A549 (cell line): ENCODE results near the gene STYK1. TPM values are rescaled to one million over a fixed set of nuclear protein-coding genes. Genes with fewer than 3 reads are reported as not detected.
"Not testable (repeated sequence)": the region's sequence is repeated elsewhere in the genome, so short reads cannot be mapped to it uniquely, and the experiment has no call there.

ENCODE experiments used
- ATAC-seq, 2 experiments: fragments of 200-7000 bp in 1 of 2; fragments of >200 bp in 1 of 2; cut with Nextera tagmentation in 1 of 2; cut with Tn5 transposase in 1 of 2; 3 replicates each; pipeline versions ENCODE4 v1.8.0 to v1.9.1; 2018 to 2020; ENCODE audit warnings: mild to moderate bottlenecking in 1 of 2, moderate library complexity in 1 of 2
- CTCF ChIA-PET: fragments of 300-600 bp; sonication (Branson Sonifier 250); formaldehyde crosslinking; extraction: SDS; loops from one replicate; lab custom pipeline; 2021; ENCODE audit warnings: antibody characterized with exemption, inconsistent platforms; lab: Yijun Ruan, JAX
- POLR2A ChIA-PET: fragments of 350-600 bp; formaldehyde crosslinking; extraction: SDS; loops from one replicate; lab custom pipeline; 2021; ENCODE audit warnings: antibody characterized with exemption, inconsistent platforms; lab: Yijun Ruan, JAX
- DNase-seq, 2 experiments: peaks; one replicate each; pipeline versions ENCODE4 v3.0.0 to v3.0.0-alpha.2; 2011 to 2016; ENCODE audit warnings: low read depth in 1 of 2, low spot score in 1 of 2
- FAIRE-seq: peaks from 2 replicates; lab custom pipeline; 2011; peaks lifted over from hg19 to GRCh38; lab: Jason Lieb, UNC
- H3K27ac ChIP-seq, 2 experiments: fragments of >200 bp; sonication (Bioruptor Twin); formaldehyde crosslinking; 3 replicates each; pipeline ENCODE4 v1.5.1; 2016 to 2017
- H3K4me1 ChIP-seq: fragments of >200 bp; sonication (Bioruptor Twin); formaldehyde crosslinking; 3 replicates; pipeline ENCODE4 v1.6.1; 2016
- H3K4me2 ChIP-seq: fragments of >200 bp; sonication (Bioruptor Twin); formaldehyde crosslinking; 3 replicates; pipeline ENCODE4 v1.6.1; 2016
- H3K4me3 ChIP-seq: fragments of >200 bp; sonication (Bioruptor Twin); formaldehyde crosslinking; 3 replicates; pipeline ENCODE4 v1.5.1; 2016
- H3K9me3 ChIP-seq: fragments of >200 bp; sonication (Bioruptor Twin); formaldehyde crosslinking; 3 replicates; pipeline ENCODE4 v1.6.1; 2016
- CBX2 ChIP-seq: fragments of 200-600 bp; sonication (generic); IDR thresholded peaks from 2 replicates; pipeline ENCODE4 v1.6.1; 2016; ENCODE audit warnings: low read depth, mild to moderate bottlenecking, borderline replicate concordance
- CBX8 ChIP-seq: fragments of 200-600 bp; sonication (generic); IDR thresholded peaks from 2 replicates; pipeline ENCODE4 v1.6.1; 2016
- EP300 ChIP-seq, 2 experiments: fragments of >200 bp; sonication (Bioruptor Twin); formaldehyde crosslinking; IDR thresholded peaks; 2 replicates in 1 of 2; 3 replicates in 1 of 2; pipeline ENCODE4 v1.6.1; 2016 to 2017
- ESRRA ChIP-seq: fragments of 150-350 bp; IDR thresholded peaks from 2 replicates; pipeline ENCODE4 v1.6.1; 2014; ENCODE audit warnings: mild to moderate bottlenecking, low read length, borderline replicate concordance
- FOSL2 ChIP-seq, 2 experiments: fragments of 450-650 bp in 1 of 2; fragments of >200 bp in 1 of 2; sonication (Bioruptor Twin) in 1 of 2; formaldehyde crosslinking; IDR thresholded peaks; 2 replicates each; pipeline versions ENCODE4 v1.5.0 to v1.6.1; 2016 to 2020; ENCODE audit warnings: mild to moderate bottlenecking in 1 of 2, moderate library complexity in 1 of 2
- GATA3 ChIP-seq: IDR thresholded peaks from 2 replicates; pipeline ENCODE4 v1.6.1; 2012; ENCODE audit warnings: borderline replicate concordance
- HEYL ChIP-seq: fragments of 250-450 bp; sonication (Bioruptor Pico); IDR thresholded peaks from 2 replicates; pipeline ENCODE4 v1.8.0; 2021; ENCODE audit warnings: mild to moderate bottlenecking, moderate library complexity
- HOXA7 ChIP-seq: fragments of 250-450 bp; sonication (Bioruptor Pico); IDR thresholded peaks from 2 replicates; pipeline ENCODE4 v1.5.0; 2020; ENCODE audit warnings: mild to moderate bottlenecking, moderate library complexity
- HOXB13 ChIP-seq: fragments of 250-450 bp; sonication (Bioruptor Pico); IDR thresholded peaks from 2 replicates; pipeline ENCODE4 v1.5.0; 2020; ENCODE audit warnings: low read depth, mild to moderate bottlenecking, moderate library complexity
- JUN ChIP-seq, 2 experiments: fragments of >200 bp; sonication (Bioruptor Twin); formaldehyde crosslinking; IDR thresholded peaks; 2 replicates in 1 of 2; 3 replicates in 1 of 2; pipeline ENCODE4 v1.6.1; 2016 to 2017
- MAZ ChIP-seq: fragments of 150-350 bp; IDR thresholded peaks from 2 replicates; pipeline ENCODE4 v1.6.1; 2014; ENCODE audit warnings: antibody characterized with exemption, low read depth, low read length, borderline replicate concordance
- NFE2L2 ChIP-seq: fragments of 150-350 bp; conservative IDR thresholded peaks from 2 replicates; pipeline ENCODE4 v1.6.1; 2014; ENCODE audit warnings: low read length
- NPAS2 ChIP-seq: fragments of 250-450 bp; sonication (Bioruptor Pico); IDR thresholded peaks from 2 replicates; pipeline ENCODE4 v1.8.0; 2022; ENCODE audit warnings: mild to moderate bottlenecking, moderate library complexity, borderline replicate concordance
- NR3C1 ChIP-seq: fragments of >200 bp; sonication (Bioruptor Twin); formaldehyde crosslinking; IDR thresholded peaks from 3 replicates; pipeline ENCODE4 v1.6.1; 2017
- POLR2A ChIP-seq: IDR thresholded peaks from 2 replicates; pipeline ENCODE4 v1.6.1; 2012; ENCODE audit warnings: mild to moderate bottlenecking, low read length
- RCOR1 ChIP-seq: fragments of 150-350 bp; IDR thresholded peaks from 2 replicates; pipeline ENCODE4 v1.6.1; 2014; ENCODE audit warnings: antibody characterized with exemption, low read length, low read depth
- SMC3 ChIP-seq: fragments of >200 bp; sonication (Bioruptor Twin); formaldehyde crosslinking; IDR thresholded peaks from 3 replicates; pipeline ENCODE4 v1.6.1; 2018; ENCODE audit warnings: inconsistent platforms
- SREBF2 ChIP-seq: fragments of 450-650 bp; IDR thresholded peaks from 2 replicates; pipeline ENCODE4 v1.6.1; 2014; ENCODE audit warnings: mild to moderate bottlenecking, moderate library complexity
- ZC3H11A ChIP-seq: fragments of 450-650 bp; IDR thresholded peaks from 2 replicates; pipeline ENCODE4 v1.6.1; 2014; ENCODE audit warnings: antibody characterized with exemption, mild to moderate bottlenecking
- ZFP36 ChIP-seq: fragments of 450-650 bp; IDR thresholded peaks from 2 replicates; pipeline ENCODE4 v1.6.1; 2014; ENCODE audit warnings: borderline replicate concordance; ENCODE audit not compliant: partially characterized antibody
- ZNF302 ChIP-seq: fragments of 250-450 bp; sonication (Bioruptor Pico); IDR thresholded peaks from 2 replicates; pipeline ENCODE4 v1.9.0; 2021; ENCODE audit warnings: inconsistent platforms, mild to moderate bottlenecking, moderate library complexity
- ZSCAN20 ChIP-seq: fragments of 250-450 bp; sonication (Bioruptor Pico); IDR thresholded peaks from 2 replicates; pipeline ENCODE4 v1.8.0; 2022; ENCODE audit warnings: mild to moderate bottlenecking, moderate library complexity
- WGBS: methylation state at CpG from one replicate; pipeline ENCODE4 v1.1.6; 2017; ENCODE audit errors: missing lambda C conversion rate; 5-methylcytosine and 5-hydroxymethylcytosine counted together
- polyA plus RNA-seq, 4 experiments: library from polyadenylated mRNA; depleted of rRNA in 3 of 4; stranded (reverse); fragments of >200 nt; fragmentation: RNase III in 1 of 4; extraction: RNeasy Plus Mini Kit Qiagen cat#74134 plus additional on column Dnase treatment in 1 of 4; gene quantifications; 2 replicates in 3 of 4; 3 replicates in 1 of 4; pipeline ENCODE4 v1.2.3, GENCODE V29; 2011 to 2017
- TF ChIP-seq, protein P1 (sequence below): fragments of 250-450 bp; sonication (Bioruptor Pico); IDR thresholded peaks from 2 replicates; pipeline ENCODE4 v1.5.0; 2020; ENCODE audit warnings: low read depth, mild to moderate bottlenecking, moderate library complexity
- TF ChIP-seq, protein P2 (sequence below): fragments of >200 bp; sonication (Bioruptor Twin); formaldehyde crosslinking; IDR thresholded peaks from 3 replicates; pipeline ENCODE4 v1.5.1; 2016
- TF ChIP-seq, protein P3 (sequence below): fragments of >200 bp; sonication (Bioruptor Twin); formaldehyde crosslinking; IDR thresholded peaks from 3 replicates; pipeline ENCODE4 v1.6.1; 2016
- TF ChIP-seq, protein P4 (sequence below): IDR thresholded peaks from 2 replicates; pipeline ENCODE4 v1.6.1; 2012

Gene STYK1
- polyA plus RNA-seq, 2 of the 4 experiments (the other 2 are of a cell fraction), result 0.32 to 0.56 TPM

DNA sequence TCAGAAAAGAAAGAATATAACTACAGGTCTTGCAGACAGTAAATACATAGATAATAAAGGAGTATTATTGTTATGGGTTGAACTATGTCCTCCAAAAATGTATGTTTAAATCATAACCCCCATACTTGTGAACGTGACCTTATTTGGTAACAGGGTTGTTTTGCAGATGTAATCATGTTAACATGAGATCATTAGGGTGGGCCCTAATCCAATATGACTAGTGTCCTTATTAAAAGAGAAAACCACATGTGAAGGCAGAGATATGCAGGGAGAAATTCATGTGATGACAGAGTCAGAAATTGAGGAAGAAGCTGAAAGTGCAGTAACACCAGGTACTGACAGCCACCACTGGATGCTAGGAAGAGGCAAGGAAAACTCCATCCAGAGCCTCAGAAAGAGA lies 89.4 kb downstream of the STYK1 start:
- Histone ChIP-seq H3K4me2 (no peak overlapping the region), H3K4me1 (no peaks in the 10 kb centered on the region), H3K27ac (no peak overlapping the region), H3K4me3 (no peak overlapping the region), H3K9me3 (peaks cover 4% of the 10 kb centered on the region; the same call in 1 of the 3 replicates)
- CTCF ChIA-PET, result no interaction called here
- TF ChIP-seq ZFP36 (no peak), GATA3 (no peak), NPAS2 (CRISPR knock-in tag) (no peak), ZC3H11A (no peak), HOXA7 (CRISPR knock-in tag) (no peak), FOSL2 (IDR thresholded peaks at IDR 0.05) (no peak), FOSL2 (CRISPR knock-in tag; IDR thresholded peaks at IDR 0.05) (no peak), ZSCAN20 (CRISPR knock-in tag) (no peak)
- TF ChIP-seq, protein P1, sequence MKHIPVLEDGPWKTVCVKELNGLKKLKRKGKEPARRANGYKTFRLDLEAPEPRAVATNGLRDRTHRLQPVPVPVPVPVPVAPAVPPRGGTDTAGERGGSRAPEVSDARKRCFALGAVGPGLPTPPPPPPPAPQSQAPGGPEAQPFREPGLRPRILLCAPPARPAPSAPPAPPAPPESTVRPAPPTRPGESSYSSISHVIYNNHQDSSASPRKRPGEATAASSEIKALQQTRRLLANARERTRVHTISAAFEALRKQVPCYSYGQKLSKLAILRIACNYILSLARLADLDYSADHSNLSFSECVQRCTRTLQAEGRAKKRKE (CRISPR knock-in tag), result no peak
- TF ChIP-seq, protein P2, sequence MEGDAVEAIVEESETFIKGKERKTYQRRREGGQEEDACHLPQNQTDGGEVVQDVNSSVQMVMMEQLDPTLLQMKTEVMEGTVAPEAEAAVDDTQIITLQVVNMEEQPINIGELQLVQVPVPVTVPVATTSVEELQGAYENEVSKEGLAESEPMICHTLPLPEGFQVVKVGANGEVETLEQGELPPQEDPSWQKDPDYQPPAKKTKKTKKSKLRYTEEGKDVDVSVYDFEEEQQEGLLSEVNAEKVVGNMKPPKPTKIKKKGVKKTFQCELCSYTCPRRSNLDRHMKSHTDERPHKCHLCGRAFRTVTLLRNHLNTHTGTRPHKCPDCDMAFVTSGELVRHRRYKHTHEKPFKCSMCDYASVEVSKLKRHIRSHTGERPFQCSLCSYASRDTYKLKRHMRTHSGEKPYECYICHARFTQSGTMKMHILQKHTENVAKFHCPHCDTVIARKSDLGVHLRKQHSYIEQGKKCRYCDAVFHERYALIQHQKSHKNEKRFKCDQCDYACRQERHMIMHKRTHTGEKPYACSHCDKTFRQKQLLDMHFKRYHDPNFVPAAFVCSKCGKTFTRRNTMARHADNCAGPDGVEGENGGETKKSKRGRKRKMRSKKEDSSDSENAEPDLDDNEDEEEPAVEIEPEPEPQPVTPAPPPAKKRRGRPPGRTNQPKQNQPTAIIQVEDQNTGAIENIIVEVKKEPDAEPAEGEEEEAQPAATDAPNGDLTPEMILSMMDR, result no peak
- TF ChIP-seq, protein P3, sequence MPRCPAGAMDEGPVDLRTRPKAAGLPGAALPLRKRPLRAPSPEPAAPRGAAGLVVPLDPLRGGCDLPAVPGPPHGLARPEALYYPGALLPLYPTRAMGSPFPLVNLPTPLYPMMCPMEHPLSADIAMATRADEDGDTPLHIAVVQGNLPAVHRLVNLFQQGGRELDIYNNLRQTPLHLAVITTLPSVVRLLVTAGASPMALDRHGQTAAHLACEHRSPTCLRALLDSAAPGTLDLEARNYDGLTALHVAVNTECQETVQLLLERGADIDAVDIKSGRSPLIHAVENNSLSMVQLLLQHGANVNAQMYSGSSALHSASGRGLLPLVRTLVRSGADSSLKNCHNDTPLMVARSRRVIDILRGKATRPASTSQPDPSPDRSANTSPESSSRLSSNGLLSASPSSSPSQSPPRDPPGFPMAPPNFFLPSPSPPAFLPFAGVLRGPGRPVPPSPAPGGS, result no peak
- ATAC-seq (no peak), FAIRE-seq (no peak), DNase-seq (no peak)
- WGBS, result 87% methylated on average over 1 of the region's 1 CpG
- POLR2A ChIA-PET, result no interaction called here

DNA sequence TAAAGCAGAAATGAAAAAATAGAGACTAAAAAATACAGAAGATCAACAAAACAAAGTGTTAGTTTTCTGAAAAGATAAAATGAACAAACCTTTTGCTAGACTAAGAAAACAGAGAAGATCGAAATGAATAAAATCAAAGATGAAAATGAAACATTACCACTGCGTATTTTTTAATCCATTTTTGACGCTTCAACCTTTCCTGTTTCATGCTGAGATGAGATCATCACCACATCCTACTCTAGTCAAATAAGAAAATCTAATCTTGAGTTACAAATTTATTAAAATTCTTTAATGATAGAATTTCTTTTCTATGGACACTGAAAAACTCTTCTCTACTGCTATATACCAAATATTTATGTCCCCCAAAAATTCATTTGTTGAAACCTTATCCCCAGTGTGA lies 91.1 kb downstream of the STYK1 start:
- Histone ChIP-seq H3K4me2 (no peak overlapping the region), H3K4me1 (no peaks in the 10 kb centered on the region), H3K4me3 (no peak overlapping the region), H3K9me3 (peaks cover 4% of the 10 kb centered on the region; the same call in 1 of the 3 replicates), H3K27ac (no peak overlapping the region)
- TF ChIP-seq, protein P4, sequence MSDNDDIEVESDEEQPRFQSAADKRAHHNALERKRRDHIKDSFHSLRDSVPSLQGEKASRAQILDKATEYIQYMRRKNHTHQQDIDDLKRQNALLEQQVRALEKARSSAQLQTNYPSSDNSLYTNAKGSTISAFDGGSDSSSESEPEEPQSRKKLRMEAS, result no peak
- TF ChIP-seq EP300 (IDR thresholded peaks at IDR 0.05) (no peak), HOXB13 (no peak), JUN (IDR thresholded peaks at IDR 0.05) (no peak), ZFP36 (no peak), MAZ (no peak), RCOR1 (no peak), HOXA7 (CRISPR knock-in tag) (no peak), ZSCAN20 (CRISPR knock-in tag) (no peak), CBX8 (no peak), SMC3 (no peak), POLR2A (no peak), ZNF302 (CRISPR knock-in tag) (no peak), HEYL (CRISPR knock-in tag) (no peak), CBX2 (no peak), SREBF2 (no peak), NFE2L2 (no peak), NR3C1 (no peak), ESRRA (no peak)
- TF ChIP-seq, protein P3, result no peak
- ChIA-PET POLR2A (no interaction called here), CTCF (no interaction called here)
- FAIRE-seq (no peak), ATAC-seq (no peak), DNase-seq (no peak)
- 92% methylated on average over 3 of the region's 3 CpGs for WGBS

DNA sequence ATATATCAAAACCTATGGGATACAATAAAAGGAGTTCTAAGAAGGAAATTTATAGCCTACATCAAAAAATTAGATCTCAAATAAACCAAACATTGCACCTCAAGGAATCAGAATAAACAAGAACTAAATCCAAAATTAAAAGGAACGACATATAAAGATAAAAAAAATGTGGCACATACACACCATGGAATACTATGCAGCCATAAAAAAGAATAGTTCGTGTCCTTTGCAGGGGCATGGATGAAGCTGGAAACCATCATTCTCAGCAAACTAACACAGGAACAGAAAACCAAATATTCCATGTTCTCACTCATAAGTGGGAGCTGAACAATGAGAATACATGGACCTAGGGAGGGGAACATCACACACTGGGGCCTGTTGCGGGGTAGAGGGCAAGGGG lies 91.7 kb downstream of the STYK1 start:
- ATAC-seq, H3K9me3 ChIP-seq, H3K27ac ChIP-seq, DNase-seq, POLR2A ChIA-PET, CTCF ChIA-PET, H3K4me2 ChIP-seq, FAIRE-seq, H3K4me3 ChIP-seq, H3K4me1 ChIP-seq: not testable (repeated sequence)
- WGBS, result 58% methylated on average over 3 of the region's 3 CpGs
